B cell (primary cell): Measurements from ENCODE around the gene RAP1A. TPM values are rescaled to one million over a fixed set of nuclear protein-coding genes. Genes with fewer than 3 reads are reported as not detected.

Experiments
- ATAC-seq: fragments of 200-7000 bp; cut with Tn5 transposase; one replicate; pipeline ENCODE4 v1.10.0; 2021; ENCODE audit warnings: low read depth, mild to moderate bottlenecking, moderate number of reproducible peaks, moderate library complexity
- CTCF ChIA-PET: fragments of 350-600 bp; sonication (Branson Sonifier 250); formaldehyde crosslinking; loops from one replicate; lab custom pipeline; 2021; ENCODE audit warnings: antibody characterized with exemption, inconsistent platforms; lab: Charles Lee
- POLR2A ChIA-PET: fragments of 350-600 bp; sonication (Branson Sonifier 250); formaldehyde crosslinking; loops from one replicate; lab custom pipeline; 2021; ENCODE audit warnings: antibody characterized with exemption; lab: Charles Lee
- DNase-seq: peaks from one replicate; pipeline ENCODE4 v3.0.0; 2013
- H2AFZ ChIP-seq: 2 replicates; pipeline ENCODE4 v1.6.1; 2012; ENCODE audit warnings: mild to moderate bottlenecking, low read depth, low read length; ENCODE audit not compliant: insufficient read depth, poor library complexity, severe bottlenecking
- H3K27ac ChIP-seq, 2 donors: 1 replicate in 1 of 2; 2 replicates in 1 of 2; pipeline ENCODE4 v1.5.1; 2012 to 2013; ENCODE audit warnings: low read length in 2 of 2, mild to moderate bottlenecking in 2 of 2, moderate library complexity in 1 of 2
- H3K27me3 ChIP-seq, 4 experiments: fragments of 200-600 bp in 1 of 4; sonication (generic) in 1 of 4; replicated peaks in 1 of 4; 1 replicate in 2 of 4; 2 replicates in 2 of 4; pipeline versions ENCODE4 v1.6.1 to v1.7.0; 2013 to 2016; ENCODE audit warnings: low read length in 3 of 4, mild to moderate bottlenecking in 2 of 4, mixed read lengths in 1 of 4, moderate library complexity in 1 of 4; ENCODE audit not compliant: insufficient read depth in 4 of 4, control insufficient read depth in 3 of 4; ENCODE audit errors: control extremely low read depth in 1 of 4
- H3K36me3 ChIP-seq, 2 experiments: replicated peaks in 1 of 2; 1 replicate in 1 of 2; 2 replicates in 1 of 2; pipeline versions ENCODE4 v1.6.1 to v1.7.1; 2013; ENCODE audit warnings: low read length in 1 of 2; ENCODE audit not compliant: insufficient read depth in 2 of 2, control insufficient read depth in 1 of 2; ENCODE audit errors: control extremely low read depth in 1 of 2, extremely low read depth in 1 of 2
- H3K4me1 ChIP-seq, 2 donors: fragments of 200-600 bp in 1 of 2; sonication (generic) in 1 of 2; 1 replicate in 1 of 2; 2 replicates in 1 of 2; pipeline versions ENCODE4 v1.5.1 to v1.6.1; 2013 to 2017; ENCODE audit warnings: low read length in 2 of 2; ENCODE audit not compliant: control insufficient read depth in 2 of 2, insufficient read depth in 2 of 2
- H3K4me2 ChIP-seq: replicated peaks from 2 replicates; pipeline ENCODE3; 2012; ENCODE audit warnings: mild to moderate bottlenecking, low read depth, low read length; ENCODE audit not compliant: poor library complexity, severe bottlenecking
- H3K4me3 ChIP-seq, 5 experiments: fragments of 200-600 bp in 1 of 5; sonication (generic) in 1 of 5; 1 replicate in 3 of 5; 2 replicates in 2 of 5; pipeline versions ENCODE4 v1.5.1 to v1.7.0; 2011 to 2016; ENCODE audit warnings: low read length in 4 of 5, mild to moderate bottlenecking in 4 of 5, low read depth in 2 of 5, control low read depth in 1 of 5, moderate library complexity in 1 of 5; ENCODE audit not compliant: insufficient read depth in 1 of 5; ENCODE audit errors: control extremely low read depth in 1 of 5, extremely low read depth in 1 of 5
- H3K79me2 ChIP-seq: fragments of 200-600 bp; sonication (generic); one replicate; pipeline ENCODE4 v1.6.0; 2016; ENCODE audit warnings: low read length; ENCODE audit not compliant: control insufficient read depth, insufficient read depth
- H3K9ac ChIP-seq: fragments of 200-600 bp; sonication (generic); 2 replicates; pipeline ENCODE4 v1.6.1; 2017; ENCODE audit warnings: mild to moderate bottlenecking, low read length, moderate library complexity
- H3K9me3 ChIP-seq, 3 donors: one replicate each; pipeline versions ENCODE4 v1.6.1 to v1.7.1; 2013; ENCODE audit warnings: low read length in 2 of 3; ENCODE audit not compliant: control insufficient read depth in 2 of 3, insufficient read depth in 1 of 3; ENCODE audit errors: control extremely low read depth in 1 of 3
- H4K20me1 ChIP-seq: 2 replicates; pipeline ENCODE4 v1.6.0; 2012; ENCODE audit warnings: mild to moderate bottlenecking, low read length; ENCODE audit not compliant: insufficient read depth, control insufficient read depth, poor library complexity, severe bottlenecking
- H3K27ac Mint-ChIP-seq: one replicate; pipeline ENCODE4 v1.8.0; 2021; ENCODE audit warnings: mixed read lengths
- H3K27me3 Mint-ChIP-seq: one replicate; pipeline ENCODE4 v1.8.0; 2021; ENCODE audit warnings: mixed read lengths
- H3K4me1 Mint-ChIP-seq: one replicate; pipeline ENCODE4 v1.8.0; 2021; ENCODE audit warnings: mixed read lengths
- H3K4me3 Mint-ChIP-seq: one replicate; pipeline ENCODE4 v1.8.0; 2021; ENCODE audit warnings: mixed read lengths
- H3K9me3 Mint-ChIP-seq: one replicate; pipeline ENCODE4 v1.8.0; 2022; ENCODE audit warnings: mixed read lengths; ENCODE audit not compliant: insufficient read depth
- EZH2 ChIP-seq: IDR thresholded peaks from 2 replicates; pipeline ENCODE4 v1.6.1; 2012; ENCODE audit warnings: borderline replicate concordance, low read depth, mild to moderate bottlenecking, moderate library complexity, low read length; ENCODE audit not compliant: insufficient read depth, poor library complexity, severe bottlenecking
- WGBS: methylation state at CpG from one replicate; pipeline ENCODE4 v1.1.5; 2013; ENCODE audit warnings: missing lambda C conversion rate; ENCODE audit not compliant: insufficient coverage; 5-methylcytosine and 5-hydroxymethylcytosine counted together
- intact Hi-C: fragments of 100-400 bp; cut with micrococcal nuclease; formaldehyde crosslinking; loops from one replicate; pipeline ENCODE4 v1.10.0; 2022
- polyA plus RNA-seq: library from polyadenylated mRNA; depleted of rRNA; stranded (reverse); fragments of >200 nt; gene quantifications from 2 replicates; pipeline ENCODE4 v1.2.3, GENCODE V29; 2012
- total RNA-seq, 2 donors: library from RNA; stranded (reverse); fragments of 120-200 nt in 1 of 2; gene quantifications; 1 replicate in 1 of 2; 2 replicates in 1 of 2; pipeline versions ENCODE4 v1.2.3 to v1.2.4, GENCODE V29; 2013 to 2022
- TF ChIP-seq, protein P1 (sequence below): fragments of 200-600 bp; IDR thresholded peaks from one replicate; pipeline ENCODE4 v1.8.0; 2022; ENCODE audit warnings: antibody characterized with exemption, mild to moderate bottlenecking

RAP1A gene
- total and polyA plus RNA-seq, 2 donors (not counting 1 experiment from before 2014, with no cell fraction given) = 32.6 to 75.3 TPM

GRCh38 chr1:111734856-111735255 is 115.3 kb downstream of the RAP1A start:
- DNase-seq (no peak), ATAC-seq (no peak)
- Histone ChIP-seq H2AFZ (no peak overlapping the region), H3K9me3 (no peaks in the 10 kb centered on the region), H3K4me3 (no peak overlapping the region), H3K27ac (no peak overlapping the region), H3K36me3 (no peaks in the 10 kb centered on the region), H3K4me2 (no peak overlapping the region), H3K9ac (no peak overlapping the region), H4K20me1 (no peaks in the 10 kb centered on the region), H3K79me2 (no peaks in the 10 kb centered on the region), H3K27me3 (peaks cover 0 to 20% (median 5%) of the 10 kb centered on the region in 4 experiments), H3K4me1 (peaks cover 7 to 21% of the 10 kb centered on the region in 2 donors)
- POLR2A ChIA-PET = no interaction called here
- CTCF ChIA-PET = interaction anchor here (0.8 to 1.2 kb wide), 2 partner anchors 12 to 19 kb away, joined by 3 to 4 read pairs; no protein-coding TSS in a partner anchor
- Mint-ChIP-seq H3K4me3 (no peak overlapping the region), H3K9me3 (no peaks in the 10 kb centered on the region), H3K4me1 (peaks cover 18% of the 10 kb centered on the region), H3K27me3 (peaks cover 2% of the 10 kb centered on the region), H3K27ac (no peak overlapping the region)
- TF ChIP-seq, protein P1, sequence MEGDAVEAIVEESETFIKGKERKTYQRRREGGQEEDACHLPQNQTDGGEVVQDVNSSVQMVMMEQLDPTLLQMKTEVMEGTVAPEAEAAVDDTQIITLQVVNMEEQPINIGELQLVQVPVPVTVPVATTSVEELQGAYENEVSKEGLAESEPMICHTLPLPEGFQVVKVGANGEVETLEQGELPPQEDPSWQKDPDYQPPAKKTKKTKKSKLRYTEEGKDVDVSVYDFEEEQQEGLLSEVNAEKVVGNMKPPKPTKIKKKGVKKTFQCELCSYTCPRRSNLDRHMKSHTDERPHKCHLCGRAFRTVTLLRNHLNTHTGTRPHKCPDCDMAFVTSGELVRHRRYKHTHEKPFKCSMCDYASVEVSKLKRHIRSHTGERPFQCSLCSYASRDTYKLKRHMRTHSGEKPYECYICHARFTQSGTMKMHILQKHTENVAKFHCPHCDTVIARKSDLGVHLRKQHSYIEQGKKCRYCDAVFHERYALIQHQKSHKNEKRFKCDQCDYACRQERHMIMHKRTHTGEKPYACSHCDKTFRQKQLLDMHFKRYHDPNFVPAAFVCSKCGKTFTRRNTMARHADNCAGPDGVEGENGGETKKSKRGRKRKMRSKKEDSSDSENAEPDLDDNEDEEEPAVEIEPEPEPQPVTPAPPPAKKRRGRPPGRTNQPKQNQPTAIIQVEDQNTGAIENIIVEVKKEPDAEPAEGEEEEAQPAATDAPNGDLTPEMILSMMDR = no peak
- no peak for TF ChIP-seq EZH2
- WGBS = 94% methylated on average over 1 of the region's 3 CpGs
- intact Hi-C loops = no loop called here

GRCh38 chr1:111735321-111735720 is 115.7 kb downstream of the RAP1A start:
- Mint-ChIP-seq H3K27me3 (peaks cover 3% of the 10 kb centered on the region), H3K27ac (no peak overlapping the region), H3K4me3 (no peak overlapping the region), H3K4me1 (peaks cover 20% of the 10 kb centered on the region), H3K9me3 (no peaks in the 10 kb centered on the region)
- intact Hi-C loops = no loop called here
- Histone ChIP-seq H3K9ac (no peak overlapping the region), H3K27me3 (peaks cover 0 to 24% (median 7%) of the 10 kb centered on the region in 4 experiments), H3K36me3 (no peaks in the 10 kb centered on the region), H3K27ac (no peak overlapping the region), H3K4me2 (no peak overlapping the region), H4K20me1 (no peaks in the 10 kb centered on the region), H3K79me2 (no peaks in the 10 kb centered on the region), H3K4me3 (no peak overlapping the region), H3K4me1 (peaks cover 12 to 26% of the 10 kb centered on the region in 2 donors), H2AFZ (no peak overlapping the region), H3K9me3 (no peaks in the 10 kb centered on the region)
- ATAC-seq (no peak), DNase-seq (no peak)
- ChIA-PET CTCF (interaction anchor here (0.6 to 5.0 kb wide), 3 partner anchors 21 to 249 kb away, joined by 3 to 66 read pairs (median 13); no protein-coding TSS in a partner anchor), POLR2A (no interaction called here)
- WGBS = 100% methylated on average over 1 of the region's 4 CpGs
- no peak for TF ChIP-seq EZH2
- TF ChIP-seq, protein P1 = no peak
